HT-29 (cell line): ENCODE data around the gene METRN. TPM values are rescaled to one million over a fixed set of nuclear protein-coding genes. Genes with fewer than 3 reads are reported as not detected.

Source experiments
- DNase-seq: peaks from one replicate; pipeline ENCODE4 v3.0.0-alpha.2; 2015; ENCODE audit warnings: low spot score
- total RNA-seq: library from RNA; depleted of rRNA; stranded (reverse); fragments of >200 nt; shearing (Covaris generic); gene quantifications from 2 replicates; pipeline ENCODE4 v1.2.3, GENCODE V29; 2014

Gene METRN
- total RNA-seq, 1 experiment from 2014 or later: 82.2 TPM

GRCh38 chr16:759110-759910, 44.4 kb downstream of the METRN start:
- DNase-seq: peak; percentile 56

GRCh38 chr16:760065-760464, 45.1 kb downstream of the METRN start:
- DNase-seq: no peak

- DNase-seq: no peak
These were observed 45.8 kb downstream of the METRN start, which contains the start of gene MSLN for GRCh38 chr16:760545-761343. Gene MSLN, plus strand, starts transcription at chr16:760734. Its CDS starts 1,947 bp downstream, at chr16:762681.

- no peak for DNase-seq
These were observed 47.0 kb downstream of the METRN start for GRCh38 chr16:761625-762513.

- no peak for DNase-seq
These were observed 47.8 kb downstream of the METRN start for GRCh38 chr16:762595-763268.

GRCh38 chr16:763369-764183, 48.7 kb downstream of the METRN start:
- DNase-seq: no peak

GRCh38 chr16:764184-764750, 49.3 kb downstream of the METRN start:
- DNase-seq: no peak

GRCh38 chr16:764848-765487, 50.0 kb downstream of the METRN start:
- DNase-seq: no peak

- DNase-seq: no peak
These were observed 50.6 kb downstream of the METRN start for GRCh38 chr16:765488-765865.

- no peak for DNase-seq
These were observed 51.3 kb downstream of the METRN start for GRCh38 chr16:766008-766819.

GRCh38 chr16:766820-767640, 52.1 kb downstream of the METRN start:
- no peak for DNase-seq

- DNase-seq: no peak
These were observed 52.9 kb downstream of the METRN start for GRCh38 chr16:767743-768235.

- no peak for DNase-seq
These were observed 53.5 kb downstream of the METRN start for GRCh38 chr16:768428-768827.
